ENCODE measurements around the gene SMIM14.
A peak's percentile ranks its signal among the peaks of the same experiment; 100 is the strongest.
"Not testable (repeated sequence)": the region's sequence is repeated elsewhere in the genome, so short reads cannot be mapped to it uniquely, and the experiment has no call there.

The SMIM14 gene

DNA sequence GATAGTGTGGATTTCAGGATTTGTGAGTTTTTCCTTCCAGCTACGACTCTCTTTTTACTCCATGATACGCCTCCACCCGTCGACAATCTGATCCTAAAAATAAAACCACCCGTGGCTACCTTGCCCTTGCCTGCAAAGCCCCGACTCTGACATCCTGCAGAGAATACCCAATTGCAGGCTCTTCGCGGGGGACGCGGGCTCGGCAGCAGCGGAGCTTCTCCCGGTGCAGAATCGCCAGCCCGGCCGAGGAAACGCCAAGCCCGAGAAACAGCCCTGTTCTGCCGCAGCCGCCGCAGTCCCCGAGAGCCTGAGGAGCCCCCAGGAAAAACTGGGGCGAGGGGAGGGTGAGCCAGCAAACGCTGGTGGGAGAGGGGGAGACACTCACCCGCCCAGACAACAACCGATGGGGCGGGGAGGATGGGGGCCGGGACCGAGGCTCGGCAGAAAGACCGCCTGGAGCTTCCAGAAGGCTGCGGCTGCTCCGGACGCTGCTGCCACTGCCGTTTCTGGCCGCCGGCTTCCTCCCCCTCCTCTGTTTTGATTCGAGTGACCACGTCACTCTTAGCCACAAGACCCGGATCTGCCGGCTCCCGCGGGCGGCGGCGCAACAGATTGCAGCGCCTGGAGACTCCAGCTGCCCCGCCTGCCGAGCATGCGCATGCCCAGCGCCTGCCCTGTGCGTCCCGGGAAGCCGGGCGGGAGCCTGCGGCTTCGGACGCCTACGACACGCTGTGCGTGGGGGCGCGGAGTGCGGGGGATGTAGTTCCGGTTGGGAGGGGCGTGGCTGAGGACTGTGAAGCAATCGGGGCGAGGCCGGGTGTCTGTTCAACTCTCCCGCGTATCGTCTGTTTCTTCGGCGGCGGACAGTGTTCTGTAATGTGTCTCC lies at the start of gene SMIM14:
Gene SMIM14 (minus strand): TSS at position 512 of the 886 bp plus-strand sequence. CDS start 33,720 bp downstream, outside the sequence.
- H3K9me3 Mint-ChIP-seq, result no peaks in the 10 kb centered on the region
- peak; percentile 69 to 79 for DNase-seq (ENCODE audit: low spot score in 2 of 2)
- peak within 1 kb of the TSS; percentile 93 for H3K27ac Mint-ChIP-seq
- H3K4me1 Mint-ChIP-seq, result peaks cover 26% of the 10 kb centered on the region
- ATAC-seq (ENCODE audit: low read depth), result peak; percentile 75
- peak within 1 kb of the TSS; percentile 94 for H3K4me3 Mint-ChIP-seq
- peaks cover 3% of the 10 kb centered on the region for H3K36me3 Mint-ChIP-seq
- H3K27me3 Mint-ChIP-seq, result no peaks in the 10 kb centered on the region

DNA sequence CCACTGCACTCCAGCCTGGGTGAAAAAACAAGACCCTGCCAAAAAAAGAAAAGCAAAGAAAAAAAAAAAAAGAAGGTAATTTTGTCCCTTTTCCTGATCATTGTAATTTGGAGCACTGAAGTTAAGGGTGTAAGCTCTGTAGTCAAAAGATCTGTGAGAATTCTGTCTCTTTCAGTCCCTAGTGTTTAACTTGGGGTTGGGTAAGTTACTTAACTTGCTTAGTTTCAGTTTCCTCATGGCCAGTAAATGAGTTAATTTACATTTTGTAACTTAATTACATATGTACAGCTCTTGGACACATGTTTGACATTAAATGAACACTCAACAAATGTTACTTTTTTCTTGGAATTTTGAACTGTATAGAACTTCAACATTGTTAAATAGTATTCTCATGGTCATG lies 48.3 kb upstream of the SMIM14 start:
- H3K4me1 Mint-ChIP-seq, result peaks cover 8% of the 10 kb centered on the region
- DNase-seq (ENCODE audit: low spot score in 2 of 2), result no peak
- H3K27me3 Mint-ChIP-seq, result no peaks in the 10 kb centered on the region
- ATAC-seq (ENCODE audit: low read depth), result no peak
- H3K36me3 Mint-ChIP-seq, result no peaks in the 10 kb centered on the region
- H3K27ac Mint-ChIP-seq, result peak overlapping the region; percentile 53
- no peak overlapping the region for H3K4me3 Mint-ChIP-seq
- no peaks in the 10 kb centered on the region for H3K9me3 Mint-ChIP-seq

DNA sequence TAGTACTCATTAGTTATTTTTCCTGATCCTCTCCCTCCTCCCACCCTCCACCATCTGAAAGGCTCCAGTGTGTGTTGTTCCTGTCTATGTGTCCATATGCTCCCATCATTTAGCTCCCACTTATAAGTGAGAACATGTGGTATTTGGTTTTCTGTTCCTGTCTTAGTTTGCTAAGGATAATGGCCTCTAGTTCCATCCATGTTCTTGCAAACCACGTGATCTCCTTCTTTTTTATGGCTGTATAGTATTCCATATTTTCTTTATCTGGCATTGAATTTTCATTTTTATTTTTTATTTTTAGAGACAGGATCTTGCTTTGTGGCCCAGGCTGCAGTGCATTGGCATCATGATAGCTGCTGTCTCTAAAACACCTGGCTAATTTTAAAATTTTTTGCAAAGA lies 47.3 kb upstream of the SMIM14 start:
- Mint-ChIP-seq H3K4me1 (peaks cover 12% of the 10 kb centered on the region), H3K27ac (no peak overlapping the region), H3K4me3 (no peak overlapping the region), H3K27me3 (no peaks in the 10 kb centered on the region), H3K9me3 (no peaks in the 10 kb centered on the region), H3K36me3 (no peaks in the 10 kb centered on the region)
- no peak for DNase-seq (ENCODE audit: low spot score in 2 of 2)
- no peak for ATAC-seq (ENCODE audit: low read depth)

DNA sequence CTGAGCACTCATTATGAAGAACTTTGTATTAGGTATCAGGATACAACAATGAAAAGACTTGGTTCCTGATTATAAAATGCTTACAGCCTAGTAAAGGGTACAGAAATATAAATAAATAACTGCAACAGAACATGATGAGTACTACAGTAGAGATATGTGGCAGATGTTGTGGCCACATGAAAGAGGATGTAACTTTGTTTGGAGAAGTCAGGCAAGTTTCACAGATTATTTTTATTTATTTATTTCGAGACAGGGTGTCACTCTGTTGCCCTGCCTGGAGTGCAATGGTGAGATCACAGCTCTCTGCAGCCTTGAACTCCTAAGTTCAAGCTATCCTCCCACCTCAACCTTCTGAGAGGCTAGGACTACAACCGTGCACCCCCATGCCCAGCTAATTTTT lies 43.5 kb upstream of the SMIM14 start:
- H3K4me3 Mint-ChIP-seq, result peak overlapping the region; percentile 14
- ATAC-seq (ENCODE audit: low read depth), result peak; percentile 97

DNA sequence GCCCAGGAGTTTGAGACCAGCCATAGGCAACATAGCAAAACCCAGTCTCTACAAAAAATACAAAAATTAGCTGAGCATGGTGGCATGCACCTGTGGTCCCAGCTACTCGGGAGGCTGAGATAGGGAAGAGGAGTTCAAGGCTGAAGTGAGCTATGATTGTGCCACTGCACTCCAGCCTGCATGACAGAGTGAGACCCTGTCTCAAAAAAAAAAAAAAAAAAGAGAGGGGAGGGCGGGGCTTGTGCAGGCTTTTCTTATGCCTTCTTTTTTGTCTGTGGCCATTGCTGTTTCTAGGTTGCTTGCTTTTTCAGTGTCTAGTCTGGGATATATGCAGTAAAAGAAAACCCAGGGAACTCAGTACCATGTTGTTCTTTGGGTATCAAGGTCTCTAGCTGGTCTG lies 42.3 kb upstream of the SMIM14 start:
- H3K27me3 Mint-ChIP-seq, H3K36me3 Mint-ChIP-seq, H3K27ac Mint-ChIP-seq: not testable (repeated sequence)

More for the DNA sequence above, 43.5 kb upstream of the SMIM14 start:
- peaks cover 20% of the 10 kb centered on the region for H3K4me1 Mint-ChIP-seq
- no peak for DNase-seq (ENCODE audit: low spot score in 2 of 2)
- H3K27me3 Mint-ChIP-seq, result no peaks in the 10 kb centered on the region
- H3K27ac Mint-ChIP-seq, result peak overlapping the region; percentile 47
- H3K36me3 Mint-ChIP-seq, result no peaks in the 10 kb centered on the region
- no peaks in the 10 kb centered on the region for H3K9me3 Mint-ChIP-seq

GRCh38 chr4:39675681-39676080 lies 37.0 kb upstream of the SMIM14 start:
- not testable (repeated sequence) for H3K27me3 Mint-ChIP-seq; ATAC-seq (ENCODE audit: low read depth); H3K4me1 Mint-ChIP-seq; H3K27ac Mint-ChIP-seq; H3K9me3 Mint-ChIP-seq; H3K4me3 Mint-ChIP-seq; H3K36me3 Mint-ChIP-seq; DNase-seq (ENCODE audit: low spot score in 2 of 2)

More for the DNA sequence above, 42.3 kb upstream of the SMIM14 start:
- DNase-seq (ENCODE audit: low spot score in 2 of 2); H3K4me3 Mint-ChIP-seq; ATAC-seq (ENCODE audit: low read depth); H3K9me3 Mint-ChIP-seq: not testable (repeated sequence)
- H3K4me1 Mint-ChIP-seq, result peaks cover 18% of the 10 kb centered on the region

DNA sequence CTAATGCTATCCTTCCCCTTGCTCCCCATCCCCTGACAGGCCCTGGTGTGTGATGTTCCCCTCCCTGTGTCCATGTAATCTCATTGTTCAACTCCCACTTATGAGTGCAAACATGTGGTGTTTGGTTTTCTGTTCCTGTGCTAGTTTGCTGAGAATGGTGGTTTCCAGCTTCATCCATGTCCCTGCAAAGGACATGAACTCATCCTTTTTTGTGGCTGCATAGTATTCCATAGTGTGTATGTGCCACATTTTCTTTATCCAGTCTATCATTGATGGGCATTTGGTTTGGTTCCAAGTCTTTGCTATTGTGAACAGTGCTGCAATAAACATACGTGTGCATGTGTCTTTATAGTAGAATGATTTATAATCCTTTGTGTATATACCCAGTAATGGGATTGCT lies 31.6 kb upstream of the SMIM14 start:
- H3K27ac Mint-ChIP-seq; DNase-seq (ENCODE audit: low spot score in 2 of 2); H3K4me1 Mint-ChIP-seq; ATAC-seq (ENCODE audit: low read depth); H3K27me3 Mint-ChIP-seq; H3K4me3 Mint-ChIP-seq; H3K9me3 Mint-ChIP-seq; H3K36me3 Mint-ChIP-seq: not testable (repeated sequence)

- H3K9me3 Mint-ChIP-seq, result no peaks in the 10 kb centered on the region
- H3K4me3 Mint-ChIP-seq, result no peak overlapping the region
- DNase-seq (ENCODE audit: low spot score in 2 of 2), result no peak
- H3K4me1 Mint-ChIP-seq, result peaks cover 3% of the 10 kb centered on the region
- no peak for ATAC-seq (ENCODE audit: low read depth)
- H3K36me3 Mint-ChIP-seq, result no peaks in the 10 kb centered on the region
- no peak overlapping the region for H3K27ac Mint-ChIP-seq
- no peaks in the 10 kb centered on the region for H3K27me3 Mint-ChIP-seq
Observed at GRCh38 chr4:39668887-39669286, 30.2 kb upstream of the SMIM14 start.

GRCh38 chr4:39667706-39668105 lies 29.0 kb upstream of the SMIM14 start:
- H3K36me3 Mint-ChIP-seq, result no peaks in the 10 kb centered on the region
- no peaks in the 10 kb centered on the region for H3K9me3 Mint-ChIP-seq
- H3K27me3 Mint-ChIP-seq, result no peaks in the 10 kb centered on the region
- no peak overlapping the region for H3K4me3 Mint-ChIP-seq
- DNase-seq (ENCODE audit: low spot score in 2 of 2) (no peak), ATAC-seq (ENCODE audit: low read depth) (no peak)
- H3K4me1 Mint-ChIP-seq, result peaks cover 3% of the 10 kb centered on the region
- H3K27ac Mint-ChIP-seq, result no peak overlapping the region

DNA sequence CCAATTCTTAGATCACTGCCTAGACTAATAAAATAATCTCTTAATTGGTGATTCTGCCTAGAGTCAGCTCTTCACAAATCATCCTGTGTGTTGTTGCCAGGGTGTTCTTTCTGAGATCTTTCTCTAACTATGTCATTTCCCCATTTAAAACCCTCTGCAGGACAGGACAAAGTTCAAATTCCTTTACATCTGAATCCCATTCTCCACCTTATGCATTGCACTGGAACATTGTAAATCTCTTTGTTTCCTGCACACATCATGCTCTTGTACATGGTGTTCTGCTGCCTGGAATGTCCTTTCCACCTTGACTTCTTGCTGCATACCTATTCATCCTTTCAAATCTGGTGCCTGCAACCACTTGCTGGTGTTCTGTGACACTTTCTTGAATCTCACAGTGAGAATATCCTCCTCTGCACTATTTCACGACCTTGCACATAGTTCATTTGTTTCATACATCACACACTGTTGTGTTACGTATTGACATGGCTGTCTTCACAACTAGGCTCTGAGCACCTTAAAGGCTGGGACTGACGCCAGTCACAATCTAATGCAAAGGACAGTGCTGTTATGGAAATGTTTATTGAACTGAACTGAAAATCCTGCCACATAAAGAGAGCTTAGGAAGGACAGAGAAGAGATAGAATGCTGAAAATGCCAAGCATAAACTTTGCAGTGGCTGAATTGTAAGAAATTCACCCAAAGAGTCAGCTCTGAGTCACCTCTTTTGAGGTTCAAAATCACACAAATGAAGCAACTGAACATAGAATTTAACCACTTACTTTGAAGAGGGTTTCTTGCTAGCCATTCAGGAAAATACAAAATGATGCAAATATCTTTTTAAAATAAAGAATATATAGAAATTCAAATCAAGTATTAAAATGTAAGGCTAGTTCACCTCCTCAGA lies 26.4 kb upstream of the SMIM14 start:
- Mint-ChIP-seq H3K4me3 (no peak overlapping the region), H3K27me3 (no peaks in the 10 kb centered on the region), H3K9me3 (no peaks in the 10 kb centered on the region), H3K27ac (no peak overlapping the region), H3K4me1 (peaks cover 3% of the 10 kb centered on the region), H3K36me3 (no peaks in the 10 kb centered on the region)
- ATAC-seq (ENCODE audit: low read depth) (no peak), DNase-seq (ENCODE audit: low spot score in 2 of 2) (no peak)

DNA sequence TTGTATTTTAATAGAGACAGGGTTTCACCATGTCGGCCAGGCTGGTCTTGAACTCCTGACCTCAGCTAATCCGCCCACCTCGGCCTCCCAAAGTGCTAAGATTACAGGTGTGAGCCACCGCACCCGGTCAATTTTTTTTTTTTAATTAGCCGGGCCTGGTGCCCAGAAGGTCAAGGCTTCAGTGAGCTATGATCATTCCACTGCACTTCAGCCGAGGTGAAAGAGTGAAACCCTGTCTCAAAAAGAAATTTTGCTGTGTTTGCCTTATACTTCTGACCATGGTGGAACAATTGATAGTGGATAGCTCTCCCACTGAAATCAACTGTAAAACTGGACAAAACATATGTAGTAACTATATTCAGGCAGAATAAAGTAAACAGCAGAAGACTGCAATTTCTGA lies 24.0 kb upstream of the SMIM14 start:
- Mint-ChIP-seq H3K27ac (no peak overlapping the region), H3K4me1 (peaks cover 3% of the 10 kb centered on the region), H3K9me3 (no peaks in the 10 kb centered on the region), H3K4me3 (no peak overlapping the region), H3K27me3 (no peaks in the 10 kb centered on the region), H3K36me3 (no peaks in the 10 kb centered on the region)
- DNase-seq (ENCODE audit: low spot score in 2 of 2), result no peak
- no peak for ATAC-seq (ENCODE audit: low read depth)

GRCh38 chr4:39660757-39661156 lies 22.1 kb upstream of the SMIM14 start:
- no peaks in the 10 kb centered on the region for H3K9me3 Mint-ChIP-seq
- no peaks in the 10 kb centered on the region for H3K36me3 Mint-ChIP-seq
- peaks cover 8% of the 10 kb centered on the region for H3K4me1 Mint-ChIP-seq
- H3K4me3 Mint-ChIP-seq, result no peak overlapping the region
- no peak for ATAC-seq (ENCODE audit: low read depth)
- no peak overlapping the region for H3K27ac Mint-ChIP-seq
- no peaks in the 10 kb centered on the region for H3K27me3 Mint-ChIP-seq
- DNase-seq (ENCODE audit: low spot score in 2 of 2), result no peak

- no peak for ATAC-seq (ENCODE audit: low read depth)
- H3K4me3 Mint-ChIP-seq, result no peak overlapping the region
- H3K4me1 Mint-ChIP-seq, result peaks cover 9% of the 10 kb centered on the region
- no peaks in the 10 kb centered on the region for H3K27me3 Mint-ChIP-seq
- no peak for DNase-seq (ENCODE audit: low spot score in 2 of 2)
- H3K36me3 Mint-ChIP-seq, result no peaks in the 10 kb centered on the region
- H3K27ac Mint-ChIP-seq, result peak overlapping the region; percentile 53
- no peaks in the 10 kb centered on the region for H3K9me3 Mint-ChIP-seq
Observed at GRCh38 chr4:39660045-39660444, 21.4 kb upstream of the SMIM14 start.

- no peak for DNase-seq (ENCODE audit: low spot score in 2 of 2)
- H3K4me1 Mint-ChIP-seq, result peaks cover 10% of the 10 kb centered on the region
- no peak overlapping the region for H3K27ac Mint-ChIP-seq
- no peaks in the 10 kb centered on the region for H3K36me3 Mint-ChIP-seq
- no peaks in the 10 kb centered on the region for H3K27me3 Mint-ChIP-seq
- no peaks in the 10 kb centered on the region for H3K9me3 Mint-ChIP-seq
- ATAC-seq (ENCODE audit: low read depth), result no peak
- no peak overlapping the region for H3K4me3 Mint-ChIP-seq
Observed at GRCh38 chr4:39658756-39659155, 20.1 kb upstream of the SMIM14 start.

Data from memory B cell (primary cell).